Chondrocyte (in vitro differentiated cells): ENCODE results near the gene EMP1. TPM values are rescaled to one million over a fixed set of nuclear protein-coding genes. Genes with fewer than 3 reads are reported as not detected.

Source experiments
- DNase-seq: peaks from one replicate; pipeline ENCODE4 v3.0.0; 2021; ENCODE audit warnings: mixed read lengths, low spot score
- H3K27ac Mint-ChIP-seq: one replicate; pipeline ENCODE4 v1.8.0; 2021; ENCODE audit warnings: mild to moderate bottlenecking, moderate library complexity, mixed read lengths; ENCODE audit not compliant: unreplicated experiment
- H3K27me3 Mint-ChIP-seq: 2 replicates; pipeline ENCODE4 v1.8.0; 2021; ENCODE audit warnings: low read depth, mixed read lengths
- H3K36me3 Mint-ChIP-seq: 2 replicates; pipeline ENCODE4 v1.8.0; 2021; ENCODE audit warnings: low read depth, mixed read lengths
- H3K4me1 Mint-ChIP-seq: 2 replicates; pipeline ENCODE4 v1.8.0; 2021; ENCODE audit warnings: low read depth, mild to moderate bottlenecking, mixed read lengths
- H3K4me3 Mint-ChIP-seq: one replicate; pipeline ENCODE4 v1.8.0; 2021; ENCODE audit warnings: mild to moderate bottlenecking, moderate library complexity, mixed read lengths; ENCODE audit not compliant: unreplicated experiment
- H3K9me3 Mint-ChIP-seq: 2 replicates; pipeline ENCODE4 v1.8.0; 2021; ENCODE audit warnings: low read depth, mixed read lengths
- total RNA-seq: library from RNA; stranded (reverse); gene quantifications from 3 replicates; pipeline ENCODE4 v1.2.1, GENCODE V29; 2021
- TF ChIP-seq, protein P1 (sequence below): fragments of 200-600 bp; sonication (generic); IDR thresholded peaks from 2 replicates; pipeline ENCODE4 v1.5.0; 2021; ENCODE audit warnings: antibody characterized with exemption, mild to moderate bottlenecking, moderate library complexity

Gene EMP1
- total RNA-seq, 1 donor from 2014 or later, result 35.7 TPM

DNA sequence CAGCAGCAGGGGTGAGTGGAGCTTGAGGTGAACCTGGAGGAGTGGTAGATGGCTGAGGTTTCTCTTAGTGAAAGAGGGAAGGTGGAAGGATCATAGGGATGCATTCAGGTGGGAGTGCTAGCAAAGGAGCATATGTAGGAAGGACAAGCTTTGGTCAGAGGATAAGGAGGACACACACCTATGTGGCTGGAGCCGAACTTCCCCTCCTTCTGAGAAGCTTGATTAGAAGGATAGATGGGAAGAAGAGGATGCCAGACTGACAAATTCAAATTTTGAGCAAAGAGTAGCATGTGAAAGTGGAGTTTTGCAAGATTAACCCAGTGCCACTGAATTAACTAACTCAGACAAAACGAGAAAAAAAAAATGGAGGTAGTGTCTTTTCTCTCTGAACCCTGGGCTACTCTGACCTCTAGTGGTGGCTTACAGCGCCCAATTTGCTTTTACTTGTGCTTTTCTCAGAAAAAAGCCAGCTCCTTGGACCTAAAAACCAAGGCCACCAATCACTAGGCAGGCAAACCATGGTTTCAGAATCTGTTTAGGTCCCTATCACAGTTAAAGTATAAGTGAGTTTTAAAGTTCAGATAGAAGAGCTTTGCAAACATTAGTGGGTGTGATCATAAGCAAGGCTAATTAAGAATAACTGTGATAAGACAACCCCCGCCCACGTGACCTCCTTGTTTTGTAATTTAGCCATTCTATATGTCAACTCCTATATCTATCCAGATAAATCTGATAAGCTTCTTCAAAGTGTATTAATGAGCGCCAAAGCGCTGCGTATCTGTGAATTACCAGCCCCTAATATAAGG is 15.5 kb downstream of the EMP1 start:
- Mint-ChIP-seq H3K9me3 (peaks cover 5% of the 10 kb centered on the region), H3K4me1 (peaks cover 29% of the 10 kb centered on the region), H3K27me3 (no peaks in the 10 kb centered on the region), H3K27ac (no peak overlapping the region), H3K4me3 (no peak overlapping the region), H3K36me3 (peaks cover 9% of the 10 kb centered on the region)
- no peak for DNase-seq
- TF ChIP-seq, protein P1, sequence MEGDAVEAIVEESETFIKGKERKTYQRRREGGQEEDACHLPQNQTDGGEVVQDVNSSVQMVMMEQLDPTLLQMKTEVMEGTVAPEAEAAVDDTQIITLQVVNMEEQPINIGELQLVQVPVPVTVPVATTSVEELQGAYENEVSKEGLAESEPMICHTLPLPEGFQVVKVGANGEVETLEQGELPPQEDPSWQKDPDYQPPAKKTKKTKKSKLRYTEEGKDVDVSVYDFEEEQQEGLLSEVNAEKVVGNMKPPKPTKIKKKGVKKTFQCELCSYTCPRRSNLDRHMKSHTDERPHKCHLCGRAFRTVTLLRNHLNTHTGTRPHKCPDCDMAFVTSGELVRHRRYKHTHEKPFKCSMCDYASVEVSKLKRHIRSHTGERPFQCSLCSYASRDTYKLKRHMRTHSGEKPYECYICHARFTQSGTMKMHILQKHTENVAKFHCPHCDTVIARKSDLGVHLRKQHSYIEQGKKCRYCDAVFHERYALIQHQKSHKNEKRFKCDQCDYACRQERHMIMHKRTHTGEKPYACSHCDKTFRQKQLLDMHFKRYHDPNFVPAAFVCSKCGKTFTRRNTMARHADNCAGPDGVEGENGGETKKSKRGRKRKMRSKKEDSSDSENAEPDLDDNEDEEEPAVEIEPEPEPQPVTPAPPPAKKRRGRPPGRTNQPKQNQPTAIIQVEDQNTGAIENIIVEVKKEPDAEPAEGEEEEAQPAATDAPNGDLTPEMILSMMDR, result peak; percentile 94

DNA sequence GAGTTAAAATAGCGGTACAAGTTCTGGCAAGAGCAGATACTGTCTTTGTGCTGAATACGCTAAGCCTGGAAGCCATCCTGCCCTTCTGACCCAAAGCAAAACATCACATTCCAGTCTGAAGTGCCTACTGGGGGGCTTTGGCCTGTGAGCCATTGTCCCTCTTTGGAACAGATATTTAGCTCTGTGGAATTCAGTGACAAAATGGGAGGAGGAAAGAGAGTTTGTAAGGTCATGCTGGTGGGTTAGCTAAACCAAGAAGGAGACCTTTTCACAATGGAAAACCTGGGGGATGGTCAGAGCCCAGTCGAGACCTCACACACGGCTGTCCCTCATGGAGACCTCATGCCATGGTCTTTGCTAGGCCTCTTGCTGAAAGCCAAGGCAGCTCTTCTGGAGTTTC is 18.5 kb downstream of the EMP1 start:
- Mint-ChIP-seq H3K36me3 (peaks cover 11% of the 10 kb centered on the region), H3K4me3 (no peak overlapping the region), H3K4me1 (peaks cover 6% of the 10 kb centered on the region), H3K9me3 (peaks cover 16% of the 10 kb centered on the region), H3K27me3 (no peaks in the 10 kb centered on the region), H3K27ac (no peak overlapping the region)
- TF ChIP-seq, protein P1, result no peak
- no peak for DNase-seq

DNA sequence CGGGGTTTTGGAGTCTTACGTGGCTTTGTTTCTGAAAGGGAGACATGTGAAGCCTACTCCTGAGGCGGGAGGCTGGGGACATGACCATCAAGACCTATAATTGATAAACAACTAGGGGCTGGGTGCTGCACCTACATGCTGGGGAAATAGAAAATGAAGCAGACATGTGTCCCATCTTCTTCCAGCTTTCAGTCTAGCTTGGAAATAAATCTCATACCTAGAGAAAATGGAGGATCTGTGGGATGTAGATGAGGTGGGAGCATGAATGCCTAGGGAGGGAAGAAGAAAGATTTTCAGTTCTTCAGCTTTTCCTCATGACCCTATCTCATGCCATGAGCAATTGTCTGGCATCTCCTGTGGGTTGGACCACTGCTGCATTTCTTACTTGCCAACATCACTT is 22.1 kb downstream of the EMP1 start:
- Mint-ChIP-seq H3K4me1 (peaks cover 13% of the 10 kb centered on the region), H3K27ac (no peak overlapping the region), H3K9me3 (peaks cover 16% of the 10 kb centered on the region), H3K4me3 (no peak overlapping the region), H3K36me3 (peaks cover 11% of the 10 kb centered on the region), H3K27me3 (no peaks in the 10 kb centered on the region)
- TF ChIP-seq, protein P1, result no peak
- no peak for DNase-seq

DNA sequence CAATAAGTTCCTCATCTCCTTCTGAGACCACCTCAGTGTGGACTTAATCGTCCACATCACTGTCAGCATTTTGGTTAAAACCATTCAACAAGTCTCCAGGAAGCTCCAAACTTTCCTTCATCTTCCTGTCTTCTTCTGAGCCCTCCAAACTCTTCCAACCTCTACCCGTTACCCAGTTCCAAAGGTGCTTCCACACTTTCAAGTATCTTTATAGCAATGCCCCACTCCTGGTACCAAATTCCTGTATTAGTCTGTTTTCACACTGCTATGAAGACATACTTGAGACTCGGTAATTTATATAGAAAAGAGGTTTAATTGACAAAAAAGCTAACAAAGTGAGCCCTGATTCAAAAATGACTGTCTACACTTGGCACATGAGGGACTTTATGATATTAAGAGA is 22.8 kb downstream of the EMP1 start:
- Mint-ChIP-seq H3K36me3 (peaks cover 8% of the 10 kb centered on the region), H3K9me3 (peaks cover 16% of the 10 kb centered on the region), H3K4me1 (peaks cover 20% of the 10 kb centered on the region), H3K27me3 (no peaks in the 10 kb centered on the region), H3K4me3 (no peak overlapping the region), H3K27ac (no peak overlapping the region)
- no peak for DNase-seq
- TF ChIP-seq, protein P1, result no peak

DNA sequence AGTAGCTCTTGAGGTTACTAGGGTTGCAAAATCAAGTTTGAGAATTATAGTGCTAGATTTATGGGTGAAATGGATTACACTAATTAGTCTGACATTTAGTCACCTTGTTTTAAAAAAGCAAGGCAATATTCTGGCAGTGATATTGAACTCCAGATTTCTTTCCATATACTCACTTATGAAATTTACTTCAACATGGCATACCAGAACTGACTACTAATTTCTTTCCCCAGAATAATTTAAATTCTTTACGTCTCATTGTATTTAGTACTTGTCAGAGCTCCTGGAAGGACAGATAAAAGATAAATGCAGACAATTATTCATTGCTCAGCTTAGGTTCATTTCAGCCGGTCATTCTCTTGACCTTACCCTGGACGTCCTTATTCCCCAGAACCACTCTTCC is 24.3 kb downstream of the EMP1 start:
- no peak overlapping the region for H3K4me3 Mint-ChIP-seq
- TF ChIP-seq, protein P1, result no peak
- H3K36me3 Mint-ChIP-seq, result peaks cover 4% of the 10 kb centered on the region
- no peaks in the 10 kb centered on the region for H3K27me3 Mint-ChIP-seq
- DNase-seq, result no peak
- H3K9me3 Mint-ChIP-seq, result peaks cover 16% of the 10 kb centered on the region
- H3K4me1 Mint-ChIP-seq, result peaks cover 20% of the 10 kb centered on the region
- no peak overlapping the region for H3K27ac Mint-ChIP-seq
